Umbilical cord (tissue), 2 donors: ENCODE measurements around the gene ITSN1. TPM values are rescaled to one million over a fixed set of nuclear protein-coding genes. Genes with fewer than 3 reads are reported as not detected.
"Not testable (repeated sequence)": the region's sequence is repeated elsewhere in the genome, so short reads cannot be mapped to it uniquely, and the experiment has no call there.

ENCODE experiments used
- DNase-seq: peaks from one replicate; pipeline ENCODE4 v3.0.0-alpha.2; 2015; ENCODE audit warnings: low spot score
- total RNA-seq: library from RNA; depleted of rRNA; stranded (reverse); fragments of >200 nt; gene quantifications from one replicate; pipeline ENCODE4 v1.2.3, GENCODE V29; 2014; ENCODE audit warnings: low replicate concordance; ENCODE audit not compliant: insufficient read depth

The ITSN1 gene
- total RNA-seq, 1 donor from 2014 or later, result 235 TPM

GRCh38 chr21:33767960-33768359, 125.7 kb downstream of the ITSN1 start:
- DNase-seq, result no peak

- DNase-seq, result no peak
Observed at GRCh38 chr21:33769057-33769456, 126.8 kb downstream of the ITSN1 start.

GRCh38 chr21:33770542-33770941, 128.2 kb downstream of the ITSN1 start:
- no peak for DNase-seq

- no peak for DNase-seq
Observed at GRCh38 chr21:33771976-33772375, 129.7 kb downstream of the ITSN1 start.

- DNase-seq, result no peak
Observed at GRCh38 chr21:33774551-33774950, 132.2 kb downstream of the ITSN1 start.

GRCh38 chr21:33775100-33775828, 133.0 kb downstream of the ITSN1 start:
- DNase-seq, result no peak

GRCh38 chr21:33780631-33781030, 138.3 kb downstream of the ITSN1 start:
- no peak for DNase-seq

- DNase-seq, result no peak
Observed at GRCh38 chr21:33781121-33781520, 138.8 kb downstream of the ITSN1 start.

GRCh38 chr21:33783187-33783979, 141.1 kb downstream of the ITSN1 start:
- DNase-seq, result no peak

GRCh38 chr21:33787431-33787830, 145.1 kb downstream of the ITSN1 start:
- DNase-seq, result no peak

GRCh38 chr21:33788438-33788837, 146.1 kb downstream of the ITSN1 start:
- not testable (repeated sequence) for DNase-seq

GRCh38 chr21:33789697-33790096, 147.4 kb downstream of the ITSN1 start:
- no peak for DNase-seq

GRCh38 chr21:33791073-33791472, 148.8 kb downstream of the ITSN1 start:
- no peak for DNase-seq

- no peak for DNase-seq
Observed at GRCh38 chr21:33794596-33794995, 152.3 kb downstream of the ITSN1 start.

GRCh38 chr21:33797565-33797964, 155.3 kb downstream of the ITSN1 start:
- no peak for DNase-seq

GRCh38 chr21:33799378-33800090, 157.2 kb downstream of the ITSN1 start:
- DNase-seq, result no peak

GRCh38 chr21:33800753-33801423, 158.6 kb downstream of the ITSN1 start:
- no peak for DNase-seq

- peak; percentile 50 for DNase-seq
Observed at GRCh38 chr21:33801424-33802405, 159.4 kb downstream of the ITSN1 start.

- DNase-seq, result peak; percentile 85
Observed at GRCh38 chr21:33802481-33802880, 160.2 kb downstream of the ITSN1 start.

GRCh38 chr21:33808715-33809367, 166.5 kb downstream of the ITSN1 start:
- no peak for DNase-seq
